HTERT RPE-1 (cell line): ENCODE measurements around the gene RASSF8.

Experiments used
- in situ Hi-C: fragments of 300-500 bp; cut with MboI; formaldehyde crosslinking; loops from 4 replicates; pipeline ENCODE4 v1.14.3; 2020; ENCODE audit warnings: low sequenced_read_pairs

Gene RASSF8

DNA sequence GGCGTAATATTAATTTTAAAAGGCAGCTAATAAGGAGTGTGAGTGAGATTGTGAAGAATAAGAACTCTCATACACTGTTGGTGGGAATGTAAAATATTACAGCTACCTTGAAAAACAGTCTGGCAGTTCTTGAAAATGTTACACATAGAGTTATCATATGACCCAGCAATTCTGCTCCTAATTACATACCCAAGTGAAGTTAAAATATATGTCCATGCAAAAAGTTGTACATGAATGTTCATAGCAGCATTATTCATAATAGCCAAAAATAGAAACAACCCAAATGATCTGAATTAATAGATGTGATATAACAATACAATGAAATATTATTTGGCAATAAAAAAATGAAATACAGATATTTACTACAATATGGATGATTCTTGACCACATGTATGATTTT is 68.2 kb downstream of the RASSF8 start:
- in situ Hi-C loops, result no loop called here

GRCh38 chr12:26027401-26027800 is 68.9 kb downstream of the RASSF8 start:
- in situ Hi-C loops, result no loop called here

- in situ Hi-C loops, result no loop called here
Observed at GRCh38 chr12:26028953-26029735, 70.7 kb downstream of the RASSF8 start.

GRCh38 chr12:26029736-26030022 is 71.2 kb downstream of the RASSF8 start:
- in situ Hi-C loops, result no loop called here

DNA sequence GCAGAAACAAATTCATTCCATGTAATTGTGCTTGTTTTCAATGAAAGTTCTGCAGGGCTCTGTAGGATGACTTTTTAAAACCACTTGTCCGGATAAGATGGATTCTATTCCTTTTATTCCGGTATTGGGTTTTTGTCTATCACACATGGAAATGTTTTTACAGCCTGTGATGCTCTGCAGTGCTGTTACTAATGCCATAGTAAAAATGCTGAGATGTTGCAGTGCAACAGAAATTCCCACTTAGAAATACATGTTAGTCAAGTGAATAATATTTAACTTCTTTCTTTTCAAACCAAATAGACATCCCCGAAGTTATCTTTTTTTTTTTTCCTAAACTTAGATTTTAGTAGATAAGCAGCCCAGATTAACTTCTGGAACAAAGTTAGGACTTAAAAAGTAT is 71.9 kb downstream of the RASSF8 start:
- in situ Hi-C loops, result no loop called here

GRCh38 chr12:26031318-26031717 is 72.8 kb downstream of the RASSF8 start:
- in situ Hi-C loops, result no loop called here

GRCh38 chr12:26031827-26032226 is 73.3 kb downstream of the RASSF8 start:
- in situ Hi-C loops, result no loop called here

DNA sequence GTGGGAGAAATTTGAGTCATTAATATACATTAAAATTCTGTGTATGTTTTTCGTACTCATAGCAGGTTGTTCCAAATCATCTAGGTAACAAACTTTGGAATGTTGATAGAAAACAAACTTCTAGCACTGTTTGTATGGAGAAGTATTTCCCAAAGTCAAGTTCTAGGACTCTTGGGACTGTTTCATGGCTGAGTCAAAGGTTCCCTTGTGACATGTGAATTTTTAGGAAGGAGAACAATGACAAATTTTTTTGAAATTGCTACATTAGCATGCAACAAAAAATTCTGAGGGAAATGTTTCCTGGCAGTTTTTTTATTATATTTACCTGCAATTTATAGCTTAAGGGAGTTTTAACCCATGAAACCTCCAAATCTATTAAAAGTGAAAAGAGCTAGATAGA is 73.8 kb downstream of the RASSF8 start:
- in situ Hi-C loops, result no loop called here

GRCh38 chr12:26032719-26033241 is 74.3 kb downstream of the RASSF8 start:
- in situ Hi-C loops, result no loop called here

GRCh38 chr12:26034371-26035142 is 76.1 kb downstream of the RASSF8 start:
- in situ Hi-C loops, result no loop called here

- in situ Hi-C loops, result no loop called here
Observed at GRCh38 chr12:26036877-26037276, 78.4 kb downstream of the RASSF8 start.

GRCh38 chr12:26037615-26038220 is 79.2 kb downstream of the RASSF8 start:
- in situ Hi-C loops, result no loop called here

DNA sequence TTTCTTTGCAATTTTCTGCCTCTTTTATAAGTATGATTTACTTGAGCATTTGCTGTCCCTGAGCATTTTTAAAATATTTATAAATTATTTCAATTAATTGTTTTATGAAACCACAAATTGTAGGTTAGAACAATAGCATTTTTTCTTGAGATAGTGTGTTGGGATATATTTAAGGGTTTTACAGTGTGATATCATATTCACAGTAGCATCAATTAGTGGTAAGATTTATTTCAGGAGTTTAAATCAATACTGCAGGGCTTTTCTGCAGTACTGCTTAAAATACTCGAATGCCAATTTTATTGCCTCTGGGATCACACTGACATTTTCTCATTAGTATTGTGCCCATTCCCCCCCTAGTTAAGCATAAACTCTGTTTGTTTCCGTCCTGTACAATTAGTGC is 84.2 kb downstream of the RASSF8 start:
- in situ Hi-C loops, result no loop called here

DNA sequence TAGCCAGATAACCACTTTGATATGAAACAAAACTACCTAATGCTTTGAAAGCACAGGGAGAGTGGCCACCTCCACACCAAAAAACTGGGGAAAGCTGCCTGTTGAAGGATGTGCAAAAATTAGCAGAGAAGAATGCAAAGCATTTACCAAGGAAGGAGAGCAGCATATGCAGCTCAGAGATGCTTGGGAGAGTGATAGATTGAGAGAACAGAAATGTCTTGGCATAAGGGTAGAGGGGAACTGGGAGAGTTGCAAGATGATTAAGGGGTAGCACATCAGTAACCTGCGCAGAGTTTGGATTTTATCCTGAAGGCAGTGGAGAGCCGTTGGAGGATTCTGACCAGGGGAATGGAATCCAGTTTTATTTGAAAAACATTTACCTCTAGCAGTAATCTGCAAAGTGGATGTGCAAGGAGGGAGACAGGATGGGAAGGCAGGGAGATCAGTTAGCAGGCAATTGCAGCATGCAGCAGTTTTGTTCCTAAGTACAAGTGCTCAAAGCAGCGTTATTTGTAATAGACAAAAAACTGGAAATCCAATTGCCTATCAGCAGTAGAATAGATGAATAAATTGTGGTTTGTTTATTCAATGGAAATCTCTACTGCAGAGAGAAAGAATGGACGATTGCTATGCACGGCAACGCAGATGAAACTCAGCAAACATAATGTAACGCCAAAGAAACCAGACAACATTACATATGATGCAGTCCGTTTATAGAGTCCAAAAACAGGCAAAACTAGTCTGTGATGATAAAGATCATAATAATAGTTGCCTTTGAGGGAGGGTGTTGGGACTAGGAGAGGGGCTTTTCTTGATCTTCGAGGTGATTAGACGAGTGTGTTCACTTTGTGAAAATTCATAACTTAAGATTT is 84.9 kb downstream of the RASSF8 start:
- in situ Hi-C loops, result no loop called here

GRCh38 chr12:26044007-26044394 is 85.5 kb downstream of the RASSF8 start:
- in situ Hi-C loops, result no loop called here

GRCh38 chr12:26044592-26044991 is 86.1 kb downstream of the RASSF8 start:
- in situ Hi-C loops, result no loop called here

GRCh38 chr12:26046203-26046602 is 87.7 kb downstream of the RASSF8 start:
- in situ Hi-C loops, result no loop called here

- in situ Hi-C loops, result no loop called here
Observed at GRCh38 chr12:26046906-26047305, 88.4 kb downstream of the RASSF8 start.

DNA sequence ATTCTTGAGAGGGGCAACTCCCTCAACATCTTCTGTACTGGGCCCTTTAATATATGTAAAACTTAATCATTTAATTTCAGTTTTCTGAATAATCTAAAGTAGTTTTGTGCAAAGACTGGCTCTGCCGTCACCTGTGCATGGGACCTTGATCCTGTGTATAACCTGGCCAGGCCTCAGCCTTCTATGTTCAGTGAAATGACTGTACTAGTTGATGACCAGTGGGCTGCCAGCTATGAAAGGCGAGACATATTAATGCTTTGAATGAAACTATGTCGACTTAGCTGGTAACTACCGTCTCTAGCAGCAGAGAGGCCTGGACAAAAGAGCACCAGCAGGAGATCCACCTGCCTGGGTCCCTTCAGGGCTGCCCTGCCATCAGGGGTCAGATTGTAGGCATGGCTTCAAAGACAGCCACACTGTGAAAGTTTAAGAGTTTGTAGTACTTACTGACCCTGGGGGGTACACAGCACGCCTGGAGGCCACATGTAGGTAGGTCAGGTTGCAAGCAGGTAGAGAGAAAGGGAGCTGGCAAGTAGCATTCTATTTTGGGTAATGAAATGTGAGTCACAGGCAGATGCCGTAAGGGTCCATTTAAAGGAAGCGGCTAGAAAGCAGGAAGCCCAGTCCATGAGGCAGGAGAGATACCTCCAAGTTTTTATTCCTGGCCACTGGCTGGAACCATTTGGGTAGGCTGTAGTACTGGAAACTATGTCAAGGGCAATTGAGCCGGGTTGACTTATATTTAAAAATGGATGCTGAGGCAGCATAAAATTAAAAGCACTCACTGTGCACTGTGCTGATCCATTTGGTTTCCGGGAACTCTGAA is 89.1 kb downstream of the RASSF8 start:
- in situ Hi-C loops, result no loop called here

- in situ Hi-C loops, result no loop called here
Observed at GRCh38 chr12:26052652-26053051, 94.2 kb downstream of the RASSF8 start.
